Nephron progenitor cell (in vitro differentiated cells): ENCODE data around the gene SERPINB1.
"Not testable (repeated sequence)": the region's sequence is repeated elsewhere in the genome, so short reads cannot be mapped to it uniquely, and the experiment has no call there.

Experiments
- DNase-seq: peaks from one replicate; pipeline ENCODE4 v3.0.0; 2021
- H3K27ac Mint-ChIP-seq: 2 replicates; pipeline ENCODE4 v1.8.0; 2021; ENCODE audit warnings: mild to moderate bottlenecking, moderate library complexity, mixed read lengths
- H3K27me3 Mint-ChIP-seq: 2 replicates; pipeline ENCODE4 v1.8.0; 2021; ENCODE audit warnings: mild to moderate bottlenecking, low read depth, mixed read lengths; ENCODE audit not compliant: poor library complexity
- H3K36me3 Mint-ChIP-seq: 2 replicates; pipeline ENCODE4 v1.8.0; 2021; ENCODE audit warnings: low read depth, mixed read lengths
- H3K4me1 Mint-ChIP-seq: 2 replicates; pipeline ENCODE4 v1.8.0; 2021; ENCODE audit warnings: mixed read lengths
- H3K4me3 Mint-ChIP-seq: 2 replicates; pipeline ENCODE4 v1.8.0; 2021; ENCODE audit warnings: mild to moderate bottlenecking, moderate library complexity, mixed read lengths
- H3K9me3 Mint-ChIP-seq: 2 replicates; pipeline ENCODE4 v1.8.0; 2021; ENCODE audit warnings: mild to moderate bottlenecking, moderate library complexity, mixed read lengths
- TF ChIP-seq, protein P1 (sequence below): fragments of 200-600 bp; sonication (generic); IDR thresholded peaks from 2 replicates; pipeline ENCODE4 v1.5.0; 2021; ENCODE audit warnings: antibody characterized with exemption

Gene SERPINB1

GRCh38 chr6:2805031-2805430, 36.6 kb downstream of the SERPINB1 start:
- Mint-ChIP-seq H3K27me3 (no peaks in the 10 kb centered on the region), H3K9me3 (no peaks in the 10 kb centered on the region), H3K4me3 (no peak overlapping the region), H3K27ac (no peak overlapping the region), H3K36me3 (no peaks in the 10 kb centered on the region), H3K4me1 (peaks cover 37% of the 10 kb centered on the region)
- DNase-seq, result no peak
- TF ChIP-seq, protein P1, sequence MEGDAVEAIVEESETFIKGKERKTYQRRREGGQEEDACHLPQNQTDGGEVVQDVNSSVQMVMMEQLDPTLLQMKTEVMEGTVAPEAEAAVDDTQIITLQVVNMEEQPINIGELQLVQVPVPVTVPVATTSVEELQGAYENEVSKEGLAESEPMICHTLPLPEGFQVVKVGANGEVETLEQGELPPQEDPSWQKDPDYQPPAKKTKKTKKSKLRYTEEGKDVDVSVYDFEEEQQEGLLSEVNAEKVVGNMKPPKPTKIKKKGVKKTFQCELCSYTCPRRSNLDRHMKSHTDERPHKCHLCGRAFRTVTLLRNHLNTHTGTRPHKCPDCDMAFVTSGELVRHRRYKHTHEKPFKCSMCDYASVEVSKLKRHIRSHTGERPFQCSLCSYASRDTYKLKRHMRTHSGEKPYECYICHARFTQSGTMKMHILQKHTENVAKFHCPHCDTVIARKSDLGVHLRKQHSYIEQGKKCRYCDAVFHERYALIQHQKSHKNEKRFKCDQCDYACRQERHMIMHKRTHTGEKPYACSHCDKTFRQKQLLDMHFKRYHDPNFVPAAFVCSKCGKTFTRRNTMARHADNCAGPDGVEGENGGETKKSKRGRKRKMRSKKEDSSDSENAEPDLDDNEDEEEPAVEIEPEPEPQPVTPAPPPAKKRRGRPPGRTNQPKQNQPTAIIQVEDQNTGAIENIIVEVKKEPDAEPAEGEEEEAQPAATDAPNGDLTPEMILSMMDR, result no peak

GRCh38 chr6:2804516-2804915, 37.1 kb downstream of the SERPINB1 start:
- Mint-ChIP-seq H3K36me3 (no peaks in the 10 kb centered on the region), H3K27me3 (no peaks in the 10 kb centered on the region), H3K27ac (no peak overlapping the region), H3K9me3 (no peaks in the 10 kb centered on the region), H3K4me1 (peaks cover 42% of the 10 kb centered on the region), H3K4me3 (no peak overlapping the region)
- TF ChIP-seq, protein P1, result no peak
- DNase-seq, result no peak

GRCh38 chr6:2803731-2804429, 37.8 kb downstream of the SERPINB1 start:
- DNase-seq, result no peak

DNA sequence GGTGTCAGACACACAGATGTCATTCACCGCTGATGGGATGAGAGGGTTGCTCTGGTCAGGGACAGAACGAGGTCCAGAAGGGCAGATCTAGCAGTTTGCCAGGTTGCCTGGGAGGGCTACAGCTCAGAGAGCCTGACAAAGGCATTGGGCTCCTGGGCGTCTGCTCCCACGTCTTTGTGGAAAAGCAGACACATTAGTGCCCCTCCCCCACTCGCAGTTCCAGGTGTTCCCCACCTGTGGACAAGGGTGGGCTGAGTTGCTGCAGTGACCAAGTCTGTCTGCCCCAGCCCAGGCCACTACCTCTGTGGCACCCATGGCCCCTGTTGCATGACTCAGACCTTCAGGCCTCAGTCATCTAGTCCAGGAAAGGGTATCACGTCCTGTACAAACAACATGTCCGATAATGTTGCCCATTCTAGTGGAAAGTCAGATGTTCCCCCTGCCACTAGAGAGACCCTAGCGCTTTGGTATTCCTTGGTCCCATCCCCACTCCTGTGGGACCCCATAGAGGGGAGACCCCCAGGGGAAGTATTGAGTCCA, 39.1 kb downstream of the SERPINB1 start:
- TF ChIP-seq, protein P1, result no peak
- Mint-ChIP-seq H3K9me3 (no peaks in the 10 kb centered on the region), H3K27me3 (no peaks in the 10 kb centered on the region), H3K36me3 (no peaks in the 10 kb centered on the region), H3K4me1 (peaks cover 45% of the 10 kb centered on the region), H3K27ac (no peak overlapping the region), H3K4me3 (no peak overlapping the region)
- no peak for DNase-seq

More at GRCh38 chr6:2803731-2804429, 37.8 kb downstream of the SERPINB1 start:
- H3K9me3 Mint-ChIP-seq, result no peaks in the 10 kb centered on the region
- H3K27me3 Mint-ChIP-seq, result no peaks in the 10 kb centered on the region
- H3K4me3 Mint-ChIP-seq, result no peak overlapping the region
- no peak overlapping the region for H3K27ac Mint-ChIP-seq
- peaks cover 43% of the 10 kb centered on the region for H3K4me1 Mint-ChIP-seq
- TF ChIP-seq, protein P1, result no peak
- no peaks in the 10 kb centered on the region for H3K36me3 Mint-ChIP-seq

- H3K9me3 Mint-ChIP-seq, H3K4me3 Mint-ChIP-seq, H3K27ac Mint-ChIP-seq, H3K27me3 Mint-ChIP-seq, DNase-seq, H3K36me3 Mint-ChIP-seq: not testable (repeated sequence)
- peaks cover 45% of the 10 kb centered on the region for H3K4me1 Mint-ChIP-seq
These were observed 40.0 kb downstream of the SERPINB1 start for GRCh38 chr6:2801687-2802086.

DNA sequence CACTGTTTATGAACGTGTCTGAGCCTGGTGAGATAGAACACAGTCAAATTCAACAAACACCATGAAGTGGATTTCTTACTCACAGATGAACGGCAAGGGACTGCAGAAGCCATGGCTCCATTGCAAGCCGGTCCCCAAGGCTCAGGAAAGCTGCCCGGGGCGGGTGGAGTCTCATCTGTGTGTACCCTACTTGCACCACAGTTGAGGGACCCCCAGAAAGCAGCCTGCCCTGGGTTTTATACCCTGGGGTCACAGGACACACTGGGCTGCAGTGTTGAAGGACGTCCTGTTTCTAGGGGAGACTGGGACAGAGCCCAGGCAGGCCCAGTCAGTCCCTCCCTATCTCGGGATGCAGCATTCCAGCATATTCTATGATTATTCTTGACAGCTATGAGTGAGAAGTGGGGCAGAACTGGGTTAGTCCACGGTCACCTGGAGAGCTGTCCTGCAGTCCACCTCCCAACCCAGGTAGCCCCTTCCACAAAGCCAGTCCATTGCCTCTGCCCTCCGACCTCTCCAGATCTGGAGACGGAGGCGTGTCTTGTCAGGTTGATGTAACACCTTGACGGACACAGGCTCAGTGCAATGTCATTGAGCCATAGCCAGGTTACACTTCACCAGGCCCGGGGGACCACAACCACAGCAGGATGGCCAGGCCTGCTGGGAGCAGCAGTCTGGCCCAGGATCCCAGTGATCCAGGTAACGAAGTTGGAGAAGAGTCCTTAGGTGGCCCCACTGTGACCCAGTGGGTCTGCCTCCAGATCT, 40.9 kb downstream of the SERPINB1 start:
- H3K27me3 Mint-ChIP-seq, result no peaks in the 10 kb centered on the region
- H3K27ac Mint-ChIP-seq, result no peak overlapping the region
- peaks cover 6% of the 10 kb centered on the region for H3K36me3 Mint-ChIP-seq
- H3K9me3 Mint-ChIP-seq, result no peaks in the 10 kb centered on the region
- H3K4me1 Mint-ChIP-seq, result peaks cover 40% of the 10 kb centered on the region
- no peak overlapping the region for H3K4me3 Mint-ChIP-seq
- no peak for DNase-seq
- TF ChIP-seq, protein P1, result no peak
